GM21723 (cell line): ENCODE data around the gene SIX5.

Experiments
- ATAC-seq: cut with Tn5 transposase; IDR thresholded peaks from one replicate; pipeline ENCODE4 v1.9.1; 2021; ENCODE audit warnings: mild to moderate bottlenecking, moderate library complexity; ENCODE audit not compliant: unreplicated experiment

Gene SIX5

GRCh38 chr19:45777395-45777961, 8.4 kb upstream of the SIX5 start:
- no peak for ATAC-seq

GRCh38 chr19:45774765-45775164, 5.7 kb upstream of the SIX5 start:
- no peak for ATAC-seq

DNA sequence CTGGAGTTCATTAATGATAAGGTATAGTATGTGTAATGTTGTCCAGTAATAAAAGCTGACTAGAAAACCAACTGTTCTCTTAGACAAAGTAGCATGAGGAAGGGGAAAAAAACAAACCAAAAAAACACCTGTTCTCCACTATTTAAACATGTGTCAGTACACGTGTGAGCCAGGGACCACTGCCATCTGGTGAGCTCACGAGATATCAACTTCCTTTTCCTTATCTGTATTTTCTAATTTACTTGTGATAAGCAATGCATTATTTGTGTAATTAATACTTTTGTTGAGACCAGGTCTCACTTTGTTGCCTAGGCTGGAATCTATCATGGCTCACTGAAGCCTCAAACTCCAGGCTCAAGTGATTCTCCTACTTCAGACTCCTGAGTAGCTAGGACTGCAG, 4.3 kb upstream of the SIX5 start:
- ATAC-seq: no peak

- no peak for ATAC-seq
Observed at GRCh38 chr19:45772912-45773311, 3.9 kb upstream of the SIX5 start.

- ATAC-seq: no peak
Observed at GRCh38 chr19:45772130-45772840, 3.2 kb upstream of the SIX5 start.

DNA sequence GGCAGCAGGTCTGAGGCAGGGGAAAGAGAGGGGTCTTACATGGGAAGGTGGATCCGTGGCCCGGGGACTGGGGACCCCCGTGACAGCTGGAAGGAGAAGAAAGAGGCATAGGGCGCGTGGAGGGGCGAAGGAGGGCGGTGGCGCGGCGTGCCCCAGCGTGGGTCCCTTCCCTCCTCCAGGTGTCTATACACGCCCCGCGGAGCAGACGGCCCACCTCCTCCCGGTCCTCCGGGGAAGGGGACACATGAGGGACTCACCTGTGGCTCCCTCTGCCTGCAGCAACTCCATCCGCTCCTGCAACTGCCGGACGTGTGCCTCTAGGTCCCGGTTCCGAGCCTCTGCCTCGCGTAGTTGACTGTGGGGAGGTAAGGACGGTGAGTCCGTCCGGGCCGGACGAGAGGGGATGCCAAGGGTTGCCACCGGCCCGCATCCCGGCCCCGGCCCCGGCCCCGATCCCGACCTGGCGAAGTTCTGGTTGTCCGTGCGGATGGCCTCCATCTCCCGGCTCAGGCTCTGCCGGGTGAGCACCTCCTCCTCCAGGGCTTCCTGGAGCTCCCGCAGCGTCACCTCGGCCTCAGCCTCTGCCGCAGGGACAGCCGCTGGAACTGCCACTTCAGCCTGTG, 2.4 kb upstream of the SIX5 start:
- no peak for ATAC-seq

GRCh38 chr19:45770192-45771101, 1.4 kb upstream of the SIX5 start:
- peak; percentile 51 for ATAC-seq

DNA sequence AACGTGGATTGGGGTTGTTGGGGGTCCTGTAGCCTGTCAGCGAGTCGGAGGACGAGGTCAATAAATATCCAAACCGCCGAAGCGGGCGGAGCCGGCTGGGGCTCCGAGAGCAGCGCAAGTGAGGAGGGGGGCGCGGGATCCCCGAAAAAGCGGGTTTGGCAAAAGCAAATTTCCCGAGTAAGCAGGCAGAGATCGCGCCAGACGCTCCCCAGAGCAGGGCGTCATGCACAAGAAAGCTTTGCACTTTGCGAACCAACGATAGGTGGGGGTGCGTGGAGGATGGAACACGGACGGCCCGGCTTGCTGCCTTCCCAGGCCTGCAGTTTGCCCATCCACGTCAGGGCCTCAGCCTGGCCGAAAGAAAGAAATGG, 754 bp upstream of the SIX5 start:
- no peak for ATAC-seq

- ATAC-seq: no peak
Observed at GRCh38 chr19:45768655-45768983, 433 bp downstream of the SIX5 start.

DNA sequence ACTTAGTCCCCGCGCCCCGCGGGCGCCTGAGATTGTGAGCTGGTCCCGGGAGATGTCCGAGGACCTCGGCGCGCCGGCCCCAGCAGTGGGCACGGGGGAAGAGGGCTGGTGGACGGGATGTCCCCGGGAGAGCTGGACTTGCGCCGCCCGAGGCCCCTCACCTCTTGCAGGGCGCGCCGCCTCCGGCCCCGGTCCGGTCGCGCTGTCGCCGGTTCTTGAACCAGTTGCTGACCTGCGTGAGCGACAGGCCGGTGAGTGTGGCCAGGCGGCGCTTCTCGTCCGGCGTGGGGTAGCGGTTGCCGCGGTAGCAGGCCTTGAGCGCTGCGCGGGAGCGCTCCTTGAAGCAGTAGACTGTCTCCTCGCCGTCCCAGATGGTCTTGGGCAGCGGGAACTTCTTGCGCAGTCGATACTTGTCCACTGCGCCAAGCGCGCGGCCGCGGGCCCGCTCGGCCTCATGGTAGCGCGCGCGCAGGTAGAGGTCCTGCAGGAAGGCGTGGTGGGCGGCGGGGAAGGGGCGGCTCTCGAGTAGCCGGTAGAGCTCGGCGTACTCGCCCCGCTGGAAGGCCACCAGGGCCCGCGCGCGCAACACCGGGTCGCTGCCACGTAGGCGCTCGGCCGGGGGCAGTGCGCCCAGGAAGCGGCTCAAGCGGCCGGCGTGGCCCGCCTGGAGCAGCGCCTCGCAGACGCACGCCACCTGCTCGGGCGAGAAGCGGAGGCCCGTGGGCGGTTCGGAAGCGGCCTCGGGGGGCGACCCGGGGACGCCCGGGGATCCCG, 984 bp downstream of the SIX5 start:
- ATAC-seq: no peak

GRCh38 chr19:45767410-45767880, 1.6 kb downstream of the SIX5 start:
- no peak for ATAC-seq

- ATAC-seq: no peak
Observed at GRCh38 chr19:45766869-45767346, 2.1 kb downstream of the SIX5 start.

GRCh38 chr19:45766296-45766868, 2.7 kb downstream of the SIX5 start:
- no peak for ATAC-seq

DNA sequence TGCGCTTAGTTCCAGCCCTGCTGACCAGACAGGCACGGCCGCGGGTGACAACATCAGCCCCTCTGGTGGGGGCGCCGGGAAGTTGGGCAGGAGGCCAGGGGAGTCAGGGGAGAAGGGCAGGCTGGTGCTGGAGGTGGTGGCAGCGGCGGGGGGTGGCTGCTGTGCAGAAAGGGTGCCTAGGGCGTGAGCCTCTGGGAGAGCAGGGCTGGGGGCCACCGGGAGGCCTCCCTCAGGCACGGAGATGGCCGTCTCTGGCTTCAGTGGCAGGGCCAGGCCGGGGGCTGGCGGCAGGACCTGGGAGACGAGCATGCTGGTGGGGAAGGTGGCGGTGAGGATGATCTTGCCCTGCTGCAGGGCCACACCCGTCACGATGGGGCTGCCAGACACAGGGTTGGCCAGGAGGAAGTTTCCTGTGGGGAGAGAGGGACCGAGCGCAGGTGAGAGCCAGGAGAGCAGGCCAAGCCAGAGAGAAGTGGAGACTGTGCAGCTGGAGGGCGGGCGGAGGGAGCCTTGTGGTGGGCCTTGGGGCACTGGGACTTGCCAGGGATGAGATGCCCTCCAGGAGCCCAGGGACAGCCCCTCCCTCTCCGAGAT, 3.3 kb downstream of the SIX5 start:
- ATAC-seq: no peak

DNA sequence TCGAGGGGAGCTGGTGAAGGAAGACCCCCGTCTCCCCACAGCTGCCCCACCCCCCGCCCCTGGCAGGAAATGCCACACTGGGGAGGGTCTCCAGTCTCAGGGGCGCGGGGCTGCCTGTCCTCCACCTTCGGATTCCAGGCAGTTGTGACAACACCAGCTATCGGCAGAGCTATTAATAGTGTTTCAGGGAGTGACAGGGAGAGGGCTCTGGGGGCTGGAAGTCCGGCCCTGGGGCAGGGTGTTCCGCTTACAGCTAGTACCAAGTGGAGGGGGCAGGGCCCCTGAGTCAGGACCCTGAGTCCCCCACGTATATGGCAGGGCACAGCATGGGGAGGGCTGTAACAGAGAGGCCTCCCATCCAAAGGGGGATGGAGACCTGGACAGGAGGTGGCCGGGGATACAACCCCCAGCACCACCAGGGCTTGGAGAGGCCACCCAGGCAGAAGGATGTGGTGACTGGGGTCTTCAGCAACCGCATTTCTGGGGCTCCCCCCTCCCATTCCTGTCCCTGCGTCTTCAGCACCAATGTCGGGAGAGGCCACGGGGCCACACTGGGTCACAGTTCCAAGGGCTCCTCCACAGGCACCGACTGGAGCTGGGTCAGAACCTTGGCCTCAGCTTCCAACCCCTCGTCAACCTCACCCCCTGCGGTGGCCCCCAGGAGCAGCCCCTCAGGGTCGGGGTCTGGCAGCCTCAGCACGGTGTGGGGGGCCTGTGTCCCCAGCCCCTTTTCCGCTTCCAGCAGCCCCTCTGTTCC, 3.9 kb downstream of the SIX5 start:
- no peak for ATAC-seq

- no peak for ATAC-seq
Observed at GRCh38 chr19:45764475-45764874, 4.6 kb downstream of the SIX5 start.

- no peak for ATAC-seq
Observed at GRCh38 chr19:45763691-45764294, 5.3 kb downstream of the SIX5 start.

DNA sequence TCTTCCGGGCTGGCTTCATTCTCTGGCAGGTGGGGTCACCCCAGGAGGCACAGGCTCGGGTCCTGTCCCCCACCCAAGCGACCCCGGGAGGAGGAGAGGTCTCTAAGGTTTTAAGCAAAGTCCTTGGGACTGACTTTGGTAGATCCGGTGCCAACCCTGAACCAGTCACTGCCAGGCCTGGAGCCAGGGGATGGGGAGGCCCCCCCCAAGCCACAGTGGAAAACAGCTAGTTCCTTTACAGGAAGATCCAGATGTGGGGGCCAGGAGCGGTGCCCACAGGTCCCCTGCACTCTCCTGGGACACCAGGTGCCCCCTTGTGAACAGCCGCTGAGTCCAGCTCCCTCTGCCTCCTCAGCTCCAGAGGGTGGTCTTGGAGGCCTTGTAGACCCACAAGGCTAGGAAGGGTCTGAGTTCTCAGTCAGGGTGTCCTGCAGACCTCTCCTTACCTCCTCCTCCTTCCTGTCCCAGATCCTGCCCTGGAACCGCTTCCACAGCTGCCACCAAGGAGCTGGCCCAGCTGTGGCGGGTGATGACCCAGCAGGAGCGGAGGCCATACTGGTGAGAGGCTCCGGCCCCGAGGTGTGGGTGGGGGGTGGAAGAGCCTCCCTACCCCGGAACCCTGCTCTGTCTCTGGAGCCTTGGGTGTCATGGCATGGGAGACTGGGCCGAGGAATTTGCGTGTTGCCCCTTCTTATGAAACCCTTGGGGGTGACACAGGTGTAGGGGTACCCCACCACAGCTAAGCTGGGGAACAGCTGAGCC, 6.0 kb downstream of the SIX5 start:
- no peak for ATAC-seq
